NCI-H1694 (cell line): Measurements from ENCODE around the gene IFNAR2.
"Not testable (repeated sequence)": the region's sequence is repeated elsewhere in the genome, so short reads cannot be mapped to it uniquely, and the experiment has no call there.

Experiments used
- DNase-seq: peaks from one replicate; lab custom pipeline; 2025; lab: John Stamatoyannopoulos, UW

IFNAR2 gene

GRCh38 chr21:33244779-33245105, 15.0 kb downstream of the IFNAR2 start:
- no peak for DNase-seq

- no peak for DNase-seq
Observed at GRCh38 chr21:33245289-33245918, 15.7 kb downstream of the IFNAR2 start.

DNA sequence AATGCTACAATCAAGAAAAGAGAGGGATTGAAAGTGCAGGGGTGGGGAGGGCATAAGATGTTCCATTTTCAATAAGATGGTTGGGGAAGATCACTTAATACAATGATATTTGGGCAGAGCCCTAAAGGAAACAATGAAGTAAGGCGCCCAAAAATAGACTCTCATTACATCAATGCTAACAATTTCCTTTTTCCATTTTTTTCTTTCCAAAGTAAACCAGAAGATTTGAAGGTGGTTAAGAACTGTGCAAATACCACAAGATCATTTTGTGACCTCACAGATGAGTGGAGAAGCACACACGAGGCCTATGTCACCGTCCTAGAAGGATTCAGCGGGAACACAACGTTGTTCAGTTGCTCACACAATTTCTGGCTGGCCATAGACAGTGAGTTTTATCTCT, 16.8 kb downstream of the IFNAR2 start:
- DNase-seq = no peak

- no peak for DNase-seq
Observed at GRCh38 chr21:33246963-33247362, 17.2 kb downstream of the IFNAR2 start.

- DNase-seq = peak; percentile 93
Observed at GRCh38 chr21:33247599-33247998, 17.9 kb downstream of the IFNAR2 start.

- no peak for DNase-seq
Observed at GRCh38 chr21:33249331-33250002, 19.7 kb downstream of the IFNAR2 start.

GRCh38 chr21:33251119-33251518, 21.4 kb downstream of the IFNAR2 start:
- no peak for DNase-seq

DNA sequence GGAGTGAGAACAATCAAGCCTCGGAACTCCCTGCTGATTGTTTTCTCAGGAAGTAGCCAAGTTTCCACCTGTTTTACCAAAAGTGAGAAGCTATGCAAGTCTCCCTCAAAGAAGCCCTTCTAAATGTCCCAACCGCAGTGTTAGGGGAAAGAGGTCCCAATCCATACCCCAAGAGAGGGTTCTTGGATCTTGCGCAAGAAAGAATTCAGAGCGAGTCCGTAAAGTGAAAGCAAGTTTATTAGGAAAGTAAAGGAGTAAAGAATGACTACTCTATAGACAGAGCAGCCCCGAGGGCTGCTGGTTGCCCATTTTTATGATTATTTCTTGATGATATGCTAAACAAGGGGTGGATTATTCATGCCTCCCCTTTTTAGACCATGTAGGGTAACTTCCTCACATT, 23.6 kb downstream of the IFNAR2 start:
- not testable (repeated sequence) for DNase-seq

GRCh38 chr21:33254766-33255165, 25.0 kb downstream of the IFNAR2 start:
- no peak for DNase-seq

- no peak for DNase-seq
Observed at GRCh38 chr21:33255404-33255803, 25.7 kb downstream of the IFNAR2 start.

- no peak for DNase-seq
Observed at GRCh38 chr21:33256019-33256418, 26.3 kb downstream of the IFNAR2 start.

- no peak for DNase-seq
Observed at GRCh38 chr21:33257094-33257803, 27.5 kb downstream of the IFNAR2 start.

GRCh38 chr21:33258475-33258874, 28.7 kb downstream of the IFNAR2 start:
- DNase-seq = no peak

- no peak for DNase-seq
Observed at GRCh38 chr21:33259428-33259827, 29.7 kb downstream of the IFNAR2 start.

GRCh38 chr21:33259995-33260394, 30.3 kb downstream of the IFNAR2 start:
- DNase-seq = no peak

- DNase-seq = no peak
Observed at GRCh38 chr21:33261635-33262034, 31.9 kb downstream of the IFNAR2 start.

GRCh38 chr21:33262921-33263320, 33.2 kb downstream of the IFNAR2 start:
- no peak for DNase-seq

GRCh38 chr21:33264561-33264960, 34.8 kb downstream of the IFNAR2 start:
- DNase-seq = no peak

DNA sequence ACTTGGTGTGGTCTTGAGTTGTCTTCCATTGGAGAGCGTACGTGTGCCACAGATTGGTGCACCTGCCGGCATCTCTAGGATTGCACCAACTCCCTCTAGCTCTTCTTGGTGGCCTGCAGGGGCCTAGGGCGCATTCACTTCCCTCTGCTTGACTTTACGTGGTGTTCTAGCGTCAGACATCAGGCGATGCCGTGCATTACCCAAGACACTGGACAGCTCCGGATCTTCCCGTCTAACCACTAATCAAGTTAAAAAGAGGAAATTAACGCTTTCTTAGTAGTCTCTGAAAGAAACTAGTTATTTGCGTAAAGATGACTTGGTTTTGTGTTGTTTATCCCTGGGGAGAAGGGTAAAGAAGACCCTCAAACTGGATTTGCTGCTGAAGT, 35.9 kb downstream of the IFNAR2 start:
- DNase-seq = no peak

- peak; percentile 18 for DNase-seq
Observed at GRCh38 chr21:33266050-33266788, 36.5 kb downstream of the IFNAR2 start, which contains the start of gene IL10RB. Gene IL10RB, plus strand, starts transcription at chr21:33266367. Its CDS starts 99 bp downstream, at chr21:33266466.

- DNase-seq = no peak
Observed at GRCh38 chr21:33266789-33267135, 37.0 kb downstream of the IFNAR2 start.

GRCh38 chr21:33267250-33267649, 37.5 kb downstream of the IFNAR2 start:
- no peak for DNase-seq

GRCh38 chr21:33268393-33268736, 38.6 kb downstream of the IFNAR2 start:
- DNase-seq = no peak
